T-helper 22 cell (primary cell): ENCODE data around the gene CENATAC.
A peak's percentile ranks its signal among the peaks of the same experiment; 100 is the strongest.
"Not testable (repeated sequence)": the region's sequence is repeated elsewhere in the genome, so short reads cannot be mapped to it uniquely, and the experiment has no call there.

Experiments
- DNase-seq: peaks from one replicate; pipeline ENCODE4 v3.0.0-alpha.2; 2020; ENCODE audit warnings: low read depth

CENATAC gene

GRCh38 chr11:119054418-119054817 is 56.5 kb downstream of the CENATAC start:
- DNase-seq: no peak

- no peak for DNase-seq
Measured at GRCh38 chr11:119055901-119056300, 58.0 kb downstream of the CENATAC start.

GRCh38 chr11:119056421-119056999 is 58.6 kb downstream of the CENATAC start:
- DNase-seq: peak; percentile 44

- peak; percentile 98 for DNase-seq
Measured at GRCh38 chr11:119057000-119057769, 59.2 kb downstream of the CENATAC start, which contains the start of gene HYOU1. Gene HYOU1 (minus strand): TSS chr11:119057205. CDS start chr11:119056160, 1,045 bp downstream.

- DNase-seq: not testable (repeated sequence)
Measured at GRCh38 chr11:119059128-119059527, 61.2 kb downstream of the CENATAC start.

GRCh38 chr11:119061256-119061655 is 63.3 kb downstream of the CENATAC start:
- no peak for DNase-seq

GRCh38 chr11:119062779-119063178 is 64.8 kb downstream of the CENATAC start:
- DNase-seq: no peak

GRCh38 chr11:119065369-119065768 is 67.4 kb downstream of the CENATAC start:
- no peak for DNase-seq
